Gastrocnemius medialis (tissue), 4 donors: ENCODE results near the gene XAGE1A.
"Not testable (repeated sequence)": the region's sequence is repeated elsewhere in the genome, so short reads cannot be mapped to it uniquely, and the experiment has no call there.

ENCODE experiments used
- POLR2A ChIP-seq, 2 donors: fragments of 450-650 bp; IDR thresholded peaks; one replicate each; pipeline ENCODE4 v1.6.1; 2017; ENCODE audit warnings: antibody characterized with exemption in 2 of 2, mild to moderate bottlenecking in 2 of 2, moderate library complexity in 2 of 2
- TF ChIP-seq, protein P1 (sequence below), 5 experiments: fragments of 450-650 bp in 3 of 5; fragments of 200-600 bp in 2 of 5; sonication (generic) in 2 of 5; IDR thresholded peaks in 4 of 5; conservative IDR thresholded peaks in 1 of 5; 1 replicate in 4 of 5; 2 replicates in 1 of 5; pipeline ENCODE4 v1.5.1; 2016 to 2019; ENCODE audit warnings: antibody characterized with exemption in 5 of 5, mild to moderate bottlenecking in 3 of 5, moderate library complexity in 3 of 5

DNA sequence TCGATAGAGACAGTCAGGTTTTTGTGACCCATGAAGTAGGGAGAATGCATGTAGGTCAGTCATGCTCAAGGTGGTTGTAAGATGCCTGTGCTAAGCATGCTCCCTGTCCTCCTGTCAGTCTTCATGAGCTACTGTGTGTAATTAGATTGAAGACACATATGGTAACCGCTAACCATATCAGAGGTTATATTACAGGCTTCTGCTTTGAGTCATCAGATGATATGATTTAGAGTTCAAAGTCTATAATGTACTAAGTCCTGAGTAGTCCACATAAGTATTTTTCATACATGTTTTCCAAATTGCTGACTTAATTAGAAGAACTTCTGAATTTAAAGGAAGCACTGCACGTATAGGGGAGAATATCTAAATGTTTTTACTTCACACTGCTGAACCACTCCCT is 53.2 kb downstream of the XAGE1A start:
- TF ChIP-seq, protein P1, sequence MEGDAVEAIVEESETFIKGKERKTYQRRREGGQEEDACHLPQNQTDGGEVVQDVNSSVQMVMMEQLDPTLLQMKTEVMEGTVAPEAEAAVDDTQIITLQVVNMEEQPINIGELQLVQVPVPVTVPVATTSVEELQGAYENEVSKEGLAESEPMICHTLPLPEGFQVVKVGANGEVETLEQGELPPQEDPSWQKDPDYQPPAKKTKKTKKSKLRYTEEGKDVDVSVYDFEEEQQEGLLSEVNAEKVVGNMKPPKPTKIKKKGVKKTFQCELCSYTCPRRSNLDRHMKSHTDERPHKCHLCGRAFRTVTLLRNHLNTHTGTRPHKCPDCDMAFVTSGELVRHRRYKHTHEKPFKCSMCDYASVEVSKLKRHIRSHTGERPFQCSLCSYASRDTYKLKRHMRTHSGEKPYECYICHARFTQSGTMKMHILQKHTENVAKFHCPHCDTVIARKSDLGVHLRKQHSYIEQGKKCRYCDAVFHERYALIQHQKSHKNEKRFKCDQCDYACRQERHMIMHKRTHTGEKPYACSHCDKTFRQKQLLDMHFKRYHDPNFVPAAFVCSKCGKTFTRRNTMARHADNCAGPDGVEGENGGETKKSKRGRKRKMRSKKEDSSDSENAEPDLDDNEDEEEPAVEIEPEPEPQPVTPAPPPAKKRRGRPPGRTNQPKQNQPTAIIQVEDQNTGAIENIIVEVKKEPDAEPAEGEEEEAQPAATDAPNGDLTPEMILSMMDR (IDR thresholded peaks at IDR 0.05 in 4 of 5, conservative IDR thresholded peaks at IDR 0.05 in 1 of 5), result not testable (repeated sequence)
- TF ChIP-seq POLR2A (IDR thresholded peaks at IDR 0.05), result not testable (repeated sequence)
